ENCODE data around the gene C15orf62.

Gene C15orf62

DNA sequence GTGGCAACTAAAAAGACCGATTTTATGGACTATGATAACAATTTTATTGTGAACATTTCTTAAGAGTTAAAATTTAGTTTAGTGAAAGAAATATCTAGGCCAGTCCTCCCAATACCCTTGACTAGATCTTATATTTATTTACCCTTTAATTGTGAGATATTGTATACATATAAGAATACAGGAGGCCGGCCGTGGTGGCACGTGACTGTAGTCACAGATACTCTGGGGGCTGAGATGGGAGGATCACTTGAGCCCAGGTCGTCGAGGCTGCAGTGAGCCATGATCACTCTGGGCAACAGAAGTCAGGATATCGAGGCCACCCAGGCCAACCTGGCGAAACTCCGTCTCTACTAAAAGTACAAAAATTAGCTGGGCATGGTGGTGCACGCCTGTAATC is 14.0 kb upstream of the C15orf62 start:
- no peaks in the 10 kb centered on the region for H3K27me3 ChIP-seq (ENCODE audit: insufficient read depth, low read length)
- peak overlapping the region; percentile 77 for H4K91ac ChIP-seq (ENCODE audit: low read depth, low read length)
- no peak overlapping the region for H3K4ac ChIP-seq (ENCODE audit: low read depth, low read length)
- H2BK12ac ChIP-seq (ENCODE audit: low read length): no peak overlapping the region
- peak overlapping the region; percentile 5 for H4K8ac ChIP-seq (ENCODE audit: low read depth, low read length)
- H3K4me2 ChIP-seq (ENCODE audit: low read length): peak overlapping the region; percentile 75
- H4K12ac ChIP-seq (ENCODE audit: low read depth, low read length): no peak overlapping the region
- H3K4me3 ChIP-seq (ENCODE audit: low read depth, low read length): no peak overlapping the region
- H2AFZ ChIP-seq (ENCODE audit: insufficient read depth, low read length, poor library complexity): no peak overlapping the region
- H3K9ac ChIP-seq (ENCODE audit: low read length): no peak overlapping the region
- DNase-seq: no peak
- no peak overlapping the region for H3K18ac ChIP-seq (ENCODE audit: low read length)
- H2BK120ac ChIP-seq (ENCODE audit: insufficient read depth, low read length, poor library complexity): no peak overlapping the region
- no peaks in the 10 kb centered on the region for H3K9me3 ChIP-seq (ENCODE audit: insufficient read depth, low read depth, low read length)
- H3K79me1 ChIP-seq (ENCODE audit: low read length): peaks cover 9% of the 10 kb centered on the region
- no peak overlapping the region for H3K14ac ChIP-seq (ENCODE audit: low read length)
- H3K36me3 ChIP-seq (ENCODE audit: control insufficient read depth in 1 of 2, insufficient read depth in 2 of 2, low read length in 2 of 2): peaks cover 10 to 12% of the 10 kb centered on the region in 2 experiments
- no peak overlapping the region for H2BK5ac ChIP-seq (ENCODE audit: low read depth, low read length, poor library complexity)
- H3K4me1 ChIP-seq (ENCODE audit: control insufficient read depth in 1 of 2, insufficient read depth in 2 of 2, low read length in 2 of 2): peaks cover 4 to 12% of the 10 kb centered on the region in 2 experiments
- H3K27ac ChIP-seq (ENCODE audit: low read depth, low read length): peak overlapping the region; percentile 86
- no peak overlapping the region for H2AK5ac ChIP-seq (ENCODE audit: low read length)
- peaks cover 5% of the 10 kb centered on the region for H3K79me2 ChIP-seq (ENCODE audit: control insufficient read depth, insufficient read depth, low read length, poor library complexity)
- no peak overlapping the region for H3K23ac ChIP-seq (ENCODE audit: low read length)
- WGBS (ENCODE audit: extremely low coverage, insufficient coverage, insufficient read length): no CpG with 5 or more reads among the region's 10 CpGs

- Histone ChIP-seq H3K79me1 (ENCODE audit: low read length) (peaks cover 9% of the 10 kb centered on the region), H2AFZ (ENCODE audit: insufficient read depth, low read length, poor library complexity) (no peak overlapping the region), H2BK5ac (ENCODE audit: low read depth, low read length, poor library complexity) (no peak overlapping the region), H4K12ac (ENCODE audit: low read depth, low read length) (no peak overlapping the region), H3K4me2 (ENCODE audit: low read length) (no peak overlapping the region), H3K14ac (ENCODE audit: low read length) (no peak overlapping the region), H2BK120ac (ENCODE audit: insufficient read depth, low read length, poor library complexity) (no peak overlapping the region), H3K27ac (ENCODE audit: low read depth, low read length) (no peak overlapping the region), H3K4me3 (ENCODE audit: low read depth, low read length) (no peak overlapping the region), H3K27me3 (ENCODE audit: insufficient read depth, low read length) (no peaks in the 10 kb centered on the region), H3K23ac (ENCODE audit: low read length) (no peak overlapping the region), H3K36me3 (ENCODE audit: control insufficient read depth in 1 of 2, insufficient read depth in 2 of 2, low read length in 2 of 2) (peaks cover 1 to 3% of the 10 kb centered on the region in 2 experiments), H4K8ac (ENCODE audit: low read depth, low read length) (no peak overlapping the region), H2BK12ac (ENCODE audit: low read length) (no peak overlapping the region), H4K91ac (ENCODE audit: low read depth, low read length) (no peak overlapping the region), H3K9me3 (ENCODE audit: insufficient read depth, low read depth, low read length) (no peaks in the 10 kb centered on the region), H2AK5ac (ENCODE audit: low read length) (no peak overlapping the region), H3K9ac (ENCODE audit: low read length) (no peak overlapping the region), H3K4me1 (ENCODE audit: control insufficient read depth in 1 of 2, insufficient read depth in 2 of 2, low read length in 2 of 2) (peaks cover 4 to 12% of the 10 kb centered on the region in 2 experiments), H3K4ac (ENCODE audit: low read depth, low read length) (no peak overlapping the region), H3K79me2 (ENCODE audit: control insufficient read depth, insufficient read depth, low read length, poor library complexity) (peaks cover 5% of the 10 kb centered on the region), H3K18ac (ENCODE audit: low read length) (no peak overlapping the region)
- DNase-seq: no peak
- WGBS (ENCODE audit: extremely low coverage, insufficient coverage, insufficient read length): no CpG with 5 or more reads among the region's 6 CpGs
Measured at GRCh38 chr15:40756938-40757337, 12.8 kb upstream of the C15orf62 start.

GRCh38 chr15:40759961-40760360 is 9.8 kb upstream of the C15orf62 start:
- Histone ChIP-seq H2AK5ac (ENCODE audit: low read length) (no peak overlapping the region), H3K4me3 (ENCODE audit: low read depth, low read length) (no peak overlapping the region), H3K79me1 (ENCODE audit: low read length) (peaks cover 15% of the 10 kb centered on the region), H3K27ac (ENCODE audit: low read depth, low read length) (no peak overlapping the region), H3K4me1 (ENCODE audit: control insufficient read depth in 1 of 2, insufficient read depth in 2 of 2, low read length in 2 of 2) (peaks cover 13 to 17% of the 10 kb centered on the region in 2 experiments), H2BK5ac (ENCODE audit: low read depth, low read length, poor library complexity) (no peak overlapping the region), H2BK12ac (ENCODE audit: low read length) (no peak overlapping the region), H3K9me3 (ENCODE audit: insufficient read depth, low read depth, low read length) (peaks cover 2% of the 10 kb centered on the region), H4K12ac (ENCODE audit: low read depth, low read length) (no peak overlapping the region), H2AFZ (ENCODE audit: insufficient read depth, low read length, poor library complexity) (no peak overlapping the region), H3K36me3 (ENCODE audit: control insufficient read depth in 1 of 2, insufficient read depth in 2 of 2, low read length in 2 of 2) (no peaks in the 10 kb centered on the region), H4K8ac (ENCODE audit: low read depth, low read length) (no peak overlapping the region), H3K9ac (ENCODE audit: low read length) (no peak overlapping the region), H2BK120ac (ENCODE audit: insufficient read depth, low read length, poor library complexity) (no peak overlapping the region), H3K79me2 (ENCODE audit: control insufficient read depth, insufficient read depth, low read length, poor library complexity) (peaks cover under 1% of the 10 kb centered on the region), H4K91ac (ENCODE audit: low read depth, low read length) (no peak overlapping the region), H3K14ac (ENCODE audit: low read length) (no peak overlapping the region), H3K18ac (ENCODE audit: low read length) (no peak overlapping the region), H3K23ac (ENCODE audit: low read length) (no peak overlapping the region), H3K4me2 (ENCODE audit: low read length) (no peak overlapping the region), H3K4ac (ENCODE audit: low read depth, low read length) (no peak overlapping the region), H3K27me3 (ENCODE audit: insufficient read depth, low read length) (no peaks in the 10 kb centered on the region)
- DNase-seq: no peak
- no CpG with 5 or more reads among the region's 5 CpGs for WGBS (ENCODE audit: extremely low coverage, insufficient coverage, insufficient read length)

- Histone ChIP-seq H3K36me3 (ENCODE audit: control insufficient read depth in 1 of 2, insufficient read depth in 2 of 2, low read length in 2 of 2) (peaks cover 10 to 11% of the 10 kb centered on the region in 2 experiments), H2AK5ac (ENCODE audit: low read length) (no peak overlapping the region), H3K9ac (ENCODE audit: low read length) (peak overlapping the region; percentile 30), H3K4me3 (ENCODE audit: low read depth, low read length) (peak overlapping the region; percentile 64), H4K8ac (ENCODE audit: low read depth, low read length) (peak overlapping the region; percentile 88), H3K79me1 (ENCODE audit: low read length) (peaks cover 11% of the 10 kb centered on the region), H4K91ac (ENCODE audit: low read depth, low read length) (peak overlapping the region; percentile 53), H2BK5ac (ENCODE audit: low read depth, low read length, poor library complexity) (no peak overlapping the region), H2BK120ac (ENCODE audit: insufficient read depth, low read length, poor library complexity) (no peak overlapping the region), H3K23ac (ENCODE audit: low read length) (no peak overlapping the region), H3K4me1 (ENCODE audit: control insufficient read depth in 1 of 2, insufficient read depth in 2 of 2, low read length in 2 of 2) (peaks cover 18 to 19% of the 10 kb centered on the region in 2 experiments), H3K27ac (ENCODE audit: low read depth, low read length) (peak overlapping the region; percentile 22), H3K79me2 (ENCODE audit: control insufficient read depth, insufficient read depth, low read length, poor library complexity) (no peaks in the 10 kb centered on the region), H3K18ac (ENCODE audit: low read length) (peak overlapping the region; percentile 35), H3K27me3 (ENCODE audit: insufficient read depth, low read length) (no peaks in the 10 kb centered on the region), H3K4me2 (ENCODE audit: low read length) (peak overlapping the region; percentile 75), H3K4ac (ENCODE audit: low read depth, low read length) (peak overlapping the region; percentile 3), H2AFZ (ENCODE audit: insufficient read depth, low read length, poor library complexity) (peak overlapping the region; percentile 59), H4K12ac (ENCODE audit: low read depth, low read length) (peak overlapping the region; percentile 49), H3K14ac (ENCODE audit: low read length) (peak overlapping the region; percentile 86), H3K9me3 (ENCODE audit: insufficient read depth, low read depth, low read length) (peaks cover 2% of the 10 kb centered on the region), H2BK12ac (ENCODE audit: low read length) (no peak overlapping the region)
- DNase-seq: peak; percentile 98 to 100
- no CpG with 5 or more reads among the region's 55 CpGs for WGBS (ENCODE audit: extremely low coverage, insufficient coverage, insufficient read length)
Measured at GRCh38 chr15:40762919-40763800, 6.6 kb upstream of the C15orf62 start.

All from trophoblast cell (in vitro differentiated cells and primary cell).